ENCODE data around the gene PAK4. TPM values are rescaled to one million over a fixed set of nuclear protein-coding genes. Genes with fewer than 3 reads are reported as not detected.

PAK4 gene
- total and polyA plus RNA-seq, 9 of the 15 experiments (the other 6 are each of a cell fraction or from before 2014, with no cell fraction given) = 0.21 to 33.5 (median 5.8) TPM

DNA sequence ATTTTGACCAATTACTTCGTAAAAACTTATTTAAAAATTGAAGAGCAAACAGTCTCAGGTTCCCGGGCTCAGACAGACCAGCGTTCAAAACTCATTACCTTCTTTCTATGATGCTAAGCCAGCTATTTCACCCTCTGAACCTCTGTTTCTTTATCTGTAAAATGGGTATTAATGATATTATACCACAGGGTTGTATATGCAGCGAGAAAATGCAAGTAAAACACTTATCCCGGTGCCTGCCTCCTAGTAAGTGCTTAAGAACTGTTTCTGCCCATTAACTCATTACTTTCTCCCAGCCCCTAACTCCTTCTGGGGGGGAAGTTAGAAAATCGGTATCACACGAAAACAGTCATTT is 410 bp upstream of the PAK4 start (continued):
- TF ChIP-seq CHD4 (IDR thresholded peaks at IDR 0.05; ENCODE audit: insufficient read depth, insufficient replicate concordance, low read depth, low read length, poor library complexity, severe bottlenecking) (peak; percentile 99), KDM1A (IDR thresholded peaks at IDR 0.05) (peak; percentile 96 to 98), NONO (IDR thresholded peaks at IDR 0.05; ENCODE audit: low read depth in 2 of 2, low read length in 1 of 2) (no peak), HDGF (IDR thresholded peaks at IDR 0.05) (peak; percentile 85), DPF2 (IDR thresholded peaks at IDR 0.05) (peak; percentile 43; the same call in 1 of the 2 replicates), NR4A1 (CRISPR knock-in tag; IDR thresholded peaks at IDR 0.05) (no peak), NR4A1 (tag; IDR thresholded peaks at IDR 0.05) (no peak), GABPB2 (CRISPR knock-in tag; conservative IDR thresholded peaks at IDR 0.05) (no peak), ADNP (tag; IDR thresholded peaks at IDR 0.05) (peak; percentile 99), PCBP2 (IDR thresholded peaks at IDR 0.05; ENCODE audit: low read depth, low read length, poor library complexity, severe bottlenecking) (no peak), ETS2 (tag; IDR thresholded peaks at IDR 0.05; ENCODE audit: borderline replicate concordance, poor library complexity, severe bottlenecking) (no peak), ZNF121 (CRISPR knock-in tag; conservative IDR thresholded peaks at IDR 0.05) (no peak), HNRNPK (IDR thresholded peaks at IDR 0.05; ENCODE audit: low read depth, low read length, poor library complexity, severe bottlenecking) (no peak), RBFOX2 (IDR thresholded peaks at IDR 0.05; ENCODE audit: low read depth, low read length) (no peak), MTA2 (IDR thresholded peaks at IDR 0.05; ENCODE audit: low read depth) (no peak), ZNF232 (CRISPR knock-in tag; IDR thresholded peaks at IDR 0.05) (no peak), XRCC3 (IDR thresholded peaks at IDR 0.05) (no peak), ZNF24 (IDR thresholded peaks at IDR 0.05) (no peak; the same call in 1 of the 2 replicates)
- TF ChIP-seq, protein P1, sequence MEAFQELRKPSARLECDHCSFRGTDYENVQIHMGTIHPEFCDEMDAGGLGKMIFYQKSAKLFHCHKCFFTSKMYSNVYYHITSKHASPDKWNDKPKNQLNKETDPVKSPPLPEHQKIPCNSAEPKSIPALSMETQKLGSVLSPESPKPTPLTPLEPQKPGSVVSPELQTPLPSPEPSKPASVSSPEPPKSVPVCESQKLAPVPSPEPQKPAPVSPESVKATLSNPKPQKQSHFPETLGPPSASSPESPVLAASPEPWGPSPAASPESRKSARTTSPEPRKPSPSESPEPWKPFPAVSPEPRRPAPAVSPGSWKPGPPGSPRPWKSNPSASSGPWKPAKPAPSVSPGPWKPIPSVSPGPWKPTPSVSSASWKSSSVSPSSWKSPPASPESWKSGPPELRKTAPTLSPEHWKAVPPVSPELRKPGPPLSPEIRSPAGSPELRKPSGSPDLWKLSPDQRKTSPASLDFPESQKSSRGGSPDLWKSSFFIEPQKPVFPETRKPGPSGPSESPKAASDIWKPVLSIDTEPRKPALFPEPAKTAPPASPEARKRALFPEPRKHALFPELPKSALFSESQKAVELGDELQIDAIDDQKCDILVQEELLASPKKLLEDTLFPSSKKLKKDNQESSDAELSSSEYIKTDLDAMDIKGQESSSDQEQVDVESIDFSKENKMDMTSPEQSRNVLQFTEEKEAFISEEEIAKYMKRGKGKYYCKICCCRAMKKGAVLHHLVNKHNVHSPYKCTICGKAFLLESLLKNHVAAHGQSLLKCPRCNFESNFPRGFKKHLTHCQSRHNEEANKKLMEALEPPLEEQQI (IDR thresholded peaks at IDR 0.05) = no peak; the same call in 1 of the 2 replicates
- TF ChIP-seq, protein P2, sequence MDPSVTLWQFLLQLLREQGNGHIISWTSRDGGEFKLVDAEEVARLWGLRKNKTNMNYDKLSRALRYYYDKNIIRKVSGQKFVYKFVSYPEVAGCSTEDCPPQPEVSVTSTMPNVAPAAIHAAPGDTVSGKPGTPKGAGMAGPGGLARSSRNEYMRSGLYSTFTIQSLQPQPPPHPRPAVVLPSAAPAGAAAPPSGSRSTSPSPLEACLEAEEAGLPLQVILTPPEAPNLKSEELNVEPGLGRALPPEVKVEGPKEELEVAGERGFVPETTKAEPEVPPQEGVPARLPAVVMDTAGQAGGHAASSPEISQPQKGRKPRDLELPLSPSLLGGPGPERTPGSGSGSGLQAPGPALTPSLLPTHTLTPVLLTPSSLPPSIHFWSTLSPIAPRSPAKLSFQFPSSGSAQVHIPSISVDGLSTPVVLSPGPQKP (CRISPR knock-in tag; IDR thresholded peaks at IDR 0.05) = no peak
- TF ChIP-seq, protein P3, sequence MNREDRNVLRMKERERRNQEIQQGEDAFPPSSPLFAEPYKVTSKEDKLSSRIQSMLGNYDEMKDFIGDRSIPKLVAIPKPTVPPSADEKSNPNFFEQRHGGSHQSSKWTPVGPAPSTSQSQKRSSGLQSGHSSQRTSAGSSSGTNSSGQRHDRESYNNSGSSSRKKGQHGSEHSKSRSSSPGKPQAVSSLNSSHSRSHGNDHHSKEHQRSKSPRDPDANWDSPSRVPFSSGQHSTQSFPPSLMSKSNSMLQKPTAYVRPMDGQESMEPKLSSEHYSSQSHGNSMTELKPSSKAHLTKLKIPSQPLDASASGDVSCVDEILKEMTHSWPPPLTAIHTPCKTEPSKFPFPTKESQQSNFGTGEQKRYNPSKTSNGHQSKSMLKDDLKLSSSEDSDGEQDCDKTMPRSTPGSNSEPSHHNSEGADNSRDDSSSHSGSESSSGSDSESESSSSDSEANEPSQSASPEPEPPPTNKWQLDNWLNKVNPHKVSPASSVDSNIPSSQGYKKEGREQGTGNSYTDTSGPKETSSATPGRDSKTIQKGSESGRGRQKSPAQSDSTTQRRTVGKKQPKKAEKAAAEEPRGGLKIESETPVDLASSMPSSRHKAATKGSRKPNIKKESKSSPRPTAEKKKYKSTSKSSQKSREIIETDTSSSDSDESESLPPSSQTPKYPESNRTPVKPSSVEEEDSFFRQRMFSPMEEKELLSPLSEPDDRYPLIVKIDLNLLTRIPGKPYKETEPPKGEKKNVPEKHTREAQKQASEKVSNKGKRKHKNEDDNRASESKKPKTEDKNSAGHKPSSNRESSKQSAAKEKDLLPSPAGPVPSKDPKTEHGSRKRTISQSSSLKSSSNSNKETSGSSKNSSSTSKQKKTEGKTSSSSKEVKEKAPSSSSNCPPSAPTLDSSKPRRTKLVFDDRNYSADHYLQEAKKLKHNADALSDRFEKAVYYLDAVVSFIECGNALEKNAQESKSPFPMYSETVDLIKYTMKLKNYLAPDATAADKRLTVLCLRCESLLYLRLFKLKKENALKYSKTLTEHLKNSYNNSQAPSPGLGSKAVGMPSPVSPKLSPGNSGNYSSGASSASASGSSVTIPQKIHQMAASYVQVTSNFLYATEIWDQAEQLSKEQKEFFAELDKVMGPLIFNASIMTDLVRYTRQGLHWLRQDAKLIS (CRISPR knock-in tag; IDR thresholded peaks at IDR 0.05) = no peak
